SK-N-SH (cell line): Measurements from ENCODE around the gene CDIP1. TPM values are rescaled to one million over a fixed set of nuclear protein-coding genes. Genes with fewer than 3 reads are reported as not detected.

Source experiments
- CTCF ChIA-PET: fragments of 300-600, 350-600 bp; formaldehyde crosslinking; extraction: SDS; loops from one replicate; lab custom pipeline; 2021; lab: Yijun Ruan, JAX
- POLR2A ChIA-PET: fragments of 350-600 bp; sonication (Branson Sonifier 250); formaldehyde crosslinking; extraction: SDS; loops from one replicate; lab custom pipeline; 2020; ENCODE audit warnings: antibody characterized with exemption, inconsistent platforms; lab: Yijun Ruan, JAX
- DNase-seq: peaks from one replicate; pipeline ENCODE4 v3.0.0; 2012
- H2AFZ ChIP-seq: fragments of 200-600 bp; sonication (generic); 2 replicates; pipeline ENCODE4 v1.8.1; 2016; ENCODE audit warnings: antibody characterized with exemption, mild to moderate bottlenecking, low read depth
- H3F3A ChIP-seq: fragments of 200-600 bp; sonication (generic); replicated peaks from 2 replicates; pipeline ENCODE3; 2016; ENCODE audit warnings: antibody characterized with exemption, mild to moderate bottlenecking; ENCODE audit not compliant: insufficient read depth
- H3K27ac ChIP-seq, 2 experiments: fragments of 200-500 bp in 1 of 2; fragments of 200-600 bp in 1 of 2; sonication (Bioruptor generic) in 1 of 2; sonication (generic), shearing (Covaris generic) in 1 of 2; 2 replicates each; pipeline versions ENCODE4 v1.5.1 to v1.6.1; 2014 to 2016; ENCODE audit warnings: low read depth in 2 of 2, inconsistent platforms in 1 of 2, low read length in 1 of 2, mild to moderate bottlenecking in 1 of 2, mixed read lengths in 1 of 2
- H3K27me3 ChIP-seq: fragments of 200-600 bp; sonication (generic), shearing (Covaris generic); 2 replicates; pipeline ENCODE4 v1.6.1; 2016; ENCODE audit warnings: mixed run types; ENCODE audit not compliant: insufficient read depth
- H3K36me3 ChIP-seq, 2 experiments: fragments of 200-500 bp in 1 of 2; fragments of 200-600 bp in 1 of 2; sonication (Bioruptor generic) in 1 of 2; sonication (generic) in 1 of 2; replicated peaks in 1 of 2; 2 replicates each; pipeline versions ENCODE3 to v1.5.1; 2014 to 2016; ENCODE audit warnings: low read length in 1 of 2, mild to moderate bottlenecking in 1 of 2; ENCODE audit not compliant: insufficient read depth in 2 of 2, control insufficient read depth in 1 of 2
- H3K4me1 ChIP-seq, 2 experiments: fragments of 200-500 bp in 1 of 2; fragments of 200-600 bp in 1 of 2; sonication (Bioruptor generic) in 1 of 2; sonication (generic), shearing (Covaris generic) in 1 of 2; 2 replicates each; pipeline versions ENCODE4 v1.5.1 to v1.6.1; 2014 to 2016; ENCODE audit warnings: low read depth in 1 of 2, low read length in 1 of 2, mixed run types in 1 of 2; ENCODE audit not compliant: insufficient read depth in 2 of 2, control insufficient read depth in 1 of 2
- H3K4me2 ChIP-seq: fragments of 200-600 bp; sonication (generic), shearing (Covaris generic); 2 replicates; pipeline ENCODE4 v1.6.1; 2017; ENCODE audit warnings: mixed run types
- H3K4me3 ChIP-seq, 2 experiments: fragments of 200-500 bp in 1 of 2; fragments of 200-600 bp in 1 of 2; sonication (Bioruptor generic) in 1 of 2; sonication (generic), shearing (Covaris generic) in 1 of 2; 2 replicates each; pipeline versions ENCODE4 v1.5.1 to v1.8.1; 2014 to 2016; ENCODE audit warnings: low read depth in 2 of 2, inconsistent platforms in 1 of 2, low read length in 1 of 2, mild to moderate bottlenecking in 1 of 2, mixed read lengths in 1 of 2, moderate library complexity in 1 of 2
- H3K79me2 ChIP-seq: fragments of 200-600 bp; sonication (generic); 2 replicates; pipeline ENCODE4 v1.8.1; 2017; ENCODE audit warnings: mild to moderate bottlenecking; ENCODE audit not compliant: insufficient read depth
- H3K9ac ChIP-seq: fragments of 200-600 bp; sonication (generic); 2 replicates; pipeline ENCODE4 v1.6.1; 2017; ENCODE audit warnings: mixed run types
- H3K9me2 ChIP-seq: fragments of 200-600 bp; sonication (generic); 2 replicates; pipeline ENCODE4 v1.6.1; 2017; ENCODE audit warnings: mixed run types
- H3K9me3 ChIP-seq: fragments of 200-600 bp; sonication (generic); 2 replicates; pipeline ENCODE4 v1.6.1; 2017; ENCODE audit warnings: mixed run types, mild to moderate bottlenecking, moderate library complexity
- H4K20me1 ChIP-seq: fragments of 200-600 bp; sonication (generic); 2 replicates; pipeline ENCODE4 v1.6.1; 2017; ENCODE audit warnings: mild to moderate bottlenecking, mixed run types; ENCODE audit not compliant: insufficient read depth
- CHD2 ChIP-seq: fragments of 150-350 bp; IDR thresholded peaks from 2 replicates; pipeline ENCODE4 v1.6.1; 2018; ENCODE audit warnings: low read length; ENCODE audit not compliant: partially characterized antibody
- ELF1 ChIP-seq: IDR thresholded peaks from 2 replicates; pipeline ENCODE4 v1.4.0; 2012
- EZH2phosphoT487 ChIP-seq: fragments of 200-600 bp; sonication (generic); IDR thresholded peaks from 2 replicates; pipeline ENCODE4 v1.6.1; 2017; ENCODE audit warnings: low read depth, mixed run types, mild to moderate bottlenecking, antibody characterized with exemption, moderate library complexity, borderline replicate concordance
- FOSL2 ChIP-seq: IDR thresholded peaks from 2 replicates; pipeline ENCODE4 v1.4.0; 2012; ENCODE audit warnings: low read depth, mild to moderate bottlenecking, moderate library complexity, borderline replicate concordance
- GABPA ChIP-seq: IDR thresholded peaks from 2 replicates; pipeline ENCODE4 v1.4.0; 2012; ENCODE audit warnings: low read depth, mild to moderate bottlenecking
- GATA2 ChIP-seq: sonication (generic); formaldehyde crosslinking; IDR thresholded peaks from 2 replicates; pipeline ENCODE4 v1.5.0; 2020; ENCODE audit warnings: mild to moderate bottlenecking, missing genetic modification reagents
- POLR2AphosphoS5 ChIP-seq: IDR thresholded peaks from 2 replicates; pipeline ENCODE4 v1.6.1; 2012; ENCODE audit warnings: low read depth, low read length
- RCOR1 ChIP-seq: fragments of 150-350 bp; IDR thresholded peaks from 2 replicates; pipeline ENCODE4 v1.6.1; 2017; ENCODE audit warnings: antibody characterized with exemption, low read length
- RFX5 ChIP-seq: IDR thresholded peaks from 2 replicates; pipeline ENCODE4 v1.6.1; 2012; ENCODE audit warnings: mild to moderate bottlenecking, improper control_type of control experiment, low read length
- RXRA ChIP-seq: IDR thresholded peaks from 2 replicates; pipeline ENCODE4 v1.4.0; 2012; ENCODE audit warnings: low read depth, mild to moderate bottlenecking, borderline replicate concordance
- SIN3A ChIP-seq: IDR thresholded peaks from 2 replicates; pipeline ENCODE4 v1.6.1; 2012; ENCODE audit warnings: low read depth, mild to moderate bottlenecking, low read length, moderate library complexity, borderline replicate concordance
- SMC3 ChIP-seq: IDR thresholded peaks from 2 replicates; pipeline ENCODE4 v1.6.1; 2012; ENCODE audit warnings: low read depth, low read length, improper control_type of control experiment
- TCF12 ChIP-seq: IDR thresholded peaks from 2 replicates; pipeline ENCODE4 v1.4.0; 2012
- YY1 ChIP-seq: IDR thresholded peaks from 2 replicates; pipeline ENCODE4 v1.4.0; 2012; ENCODE audit warnings: low read depth, mild to moderate bottlenecking
- WGBS: methylation state at CpG from one replicate; pipeline ENCODE4 v1.1.6; 2017; ENCODE audit warnings: low lambda C conversion rate; 5-methylcytosine and 5-hydroxymethylcytosine counted together
- polyA plus RNA-seq, 3 experiments: library from polyadenylated mRNA; depleted of rRNA; stranded (reverse); fragments of >200 nt; gene quantifications; 2 replicates each; pipeline ENCODE4 v1.2.3, GENCODE V29; 2012
- TF ChIP-seq, protein P1 (sequence below): IDR thresholded peaks from 2 replicates; pipeline ENCODE4 v1.6.1; 2012; ENCODE audit warnings: mild to moderate bottlenecking, low read depth, low read length, moderate library complexity
- TF ChIP-seq, protein P2 (sequence below): fragments of 200-600 bp; sonication (generic); IDR thresholded peaks from 2 replicates; pipeline ENCODE4 v1.6.1; 2017; ENCODE audit warnings: antibody characterized with exemption, mild to moderate bottlenecking, moderate library complexity
- TF ChIP-seq, protein P3 (sequence below): IDR thresholded peaks from 2 replicates; pipeline ENCODE4 v1.4.0; 2012; ENCODE audit warnings: low read depth, borderline replicate concordance
- TF ChIP-seq, protein P4 (sequence below): IDR thresholded peaks from 2 replicates; pipeline ENCODE4 v1.4.0; 2012; ENCODE audit warnings: low read depth, borderline replicate concordance

The CDIP1 gene
- polyA plus RNA-seq, 1 of the 3 experiments (the other 2 are of a cell fraction), result 30.2 TPM

- 76% methylated on average over 8 of the region's 9 CpGs for WGBS
- POLR2A ChIA-PET, result no interaction called here
These were observed 23.0 kb upstream of the CDIP1 start for GRCh38 chr16:4561596-4561995.

DNA sequence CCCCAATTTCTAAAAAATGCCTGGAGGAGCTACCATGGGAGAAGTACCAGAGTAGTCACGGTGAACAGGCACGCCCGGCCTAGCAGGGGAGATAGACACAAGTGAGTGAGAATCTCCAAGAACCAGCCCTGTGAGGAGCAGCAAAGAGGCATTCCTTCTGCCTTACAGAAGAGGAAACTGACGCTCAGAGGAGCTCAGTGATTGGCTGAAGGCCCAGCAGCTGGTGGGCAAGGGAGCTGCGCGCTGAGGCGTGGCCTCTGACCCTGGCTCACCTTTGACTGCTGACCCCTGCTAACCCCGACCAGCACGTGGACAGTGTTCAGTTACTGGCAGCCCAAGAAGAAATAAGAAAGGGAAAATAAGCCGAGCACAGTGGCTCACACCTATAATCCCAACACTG lies 19.4 kb upstream of the CDIP1 start:
- no peak for DNase-seq
- WGBS, result 90% methylated on average over 9 of the region's 10 CpGs
- no peaks in the 10 kb centered on the region for H3K36me3 ChIP-seq
- H3F3A ChIP-seq, result no peaks in the 10 kb centered on the region
- H4K20me1 ChIP-seq, result no peaks in the 10 kb centered on the region
- POLR2A ChIA-PET, result no interaction called here
- CTCF ChIA-PET, result interaction anchor here (1.4 kb wide), 1 partner anchor 9 kb away, joined by 10 read pairs; no protein-coding TSS in a partner anchor
- no peak overlapping the region for H3K4me3 ChIP-seq
- no peak overlapping the region for H3K4me2 ChIP-seq
- H3K79me2 ChIP-seq, result no peaks in the 10 kb centered on the region
- H3K27ac ChIP-seq, result no peak overlapping the region
- no peaks in the 10 kb centered on the region for H3K9me2 ChIP-seq
- H3K27me3 ChIP-seq, result no peaks in the 10 kb centered on the region; the same call in 1 of the 2 replicates
- H3K4me1 ChIP-seq, result no peaks in the 10 kb centered on the region
- H3K9me3 ChIP-seq, result no peaks in the 10 kb centered on the region
- H3K9ac ChIP-seq, result no peak overlapping the region
- H2AFZ ChIP-seq, result no peak overlapping the region
- TF ChIP-seq, protein P1, sequence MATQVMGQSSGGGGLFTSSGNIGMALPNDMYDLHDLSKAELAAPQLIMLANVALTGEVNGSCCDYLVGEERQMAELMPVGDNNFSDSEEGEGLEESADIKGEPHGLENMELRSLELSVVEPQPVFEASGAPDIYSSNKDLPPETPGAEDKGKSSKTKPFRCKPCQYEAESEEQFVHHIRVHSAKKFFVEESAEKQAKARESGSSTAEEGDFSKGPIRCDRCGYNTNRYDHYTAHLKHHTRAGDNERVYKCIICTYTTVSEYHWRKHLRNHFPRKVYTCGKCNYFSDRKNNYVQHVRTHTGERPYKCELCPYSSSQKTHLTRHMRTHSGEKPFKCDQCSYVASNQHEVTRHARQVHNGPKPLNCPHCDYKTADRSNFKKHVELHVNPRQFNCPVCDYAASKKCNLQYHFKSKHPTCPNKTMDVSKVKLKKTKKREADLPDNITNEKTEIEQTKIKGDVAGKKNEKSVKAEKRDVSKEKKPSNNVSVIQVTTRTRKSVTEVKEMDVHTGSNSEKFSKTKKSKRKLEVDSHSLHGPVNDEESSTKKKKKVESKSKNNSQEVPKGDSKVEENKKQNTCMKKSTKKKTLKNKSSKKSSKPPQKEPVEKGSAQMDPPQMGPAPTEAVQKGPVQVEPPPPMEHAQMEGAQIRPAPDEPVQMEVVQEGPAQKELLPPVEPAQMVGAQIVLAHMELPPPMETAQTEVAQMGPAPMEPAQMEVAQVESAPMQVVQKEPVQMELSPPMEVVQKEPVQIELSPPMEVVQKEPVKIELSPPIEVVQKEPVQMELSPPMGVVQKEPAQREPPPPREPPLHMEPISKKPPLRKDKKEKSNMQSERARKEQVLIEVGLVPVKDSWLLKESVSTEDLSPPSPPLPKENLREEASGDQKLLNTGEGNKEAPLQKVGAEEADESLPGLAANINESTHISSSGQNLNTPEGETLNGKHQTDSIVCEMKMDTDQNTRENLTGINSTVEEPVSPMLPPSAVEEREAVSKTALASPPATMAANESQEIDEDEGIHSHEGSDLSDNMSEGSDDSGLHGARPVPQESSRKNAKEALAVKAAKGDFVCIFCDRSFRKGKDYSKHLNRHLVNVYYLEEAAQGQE, result no peak
- no peak for TF ChIP-seq SIN3A
- no peak for TF ChIP-seq RXRA
- no peak for TF ChIP-seq TCF12
- no peak for TF ChIP-seq CHD2
- TF ChIP-seq, protein P2, sequence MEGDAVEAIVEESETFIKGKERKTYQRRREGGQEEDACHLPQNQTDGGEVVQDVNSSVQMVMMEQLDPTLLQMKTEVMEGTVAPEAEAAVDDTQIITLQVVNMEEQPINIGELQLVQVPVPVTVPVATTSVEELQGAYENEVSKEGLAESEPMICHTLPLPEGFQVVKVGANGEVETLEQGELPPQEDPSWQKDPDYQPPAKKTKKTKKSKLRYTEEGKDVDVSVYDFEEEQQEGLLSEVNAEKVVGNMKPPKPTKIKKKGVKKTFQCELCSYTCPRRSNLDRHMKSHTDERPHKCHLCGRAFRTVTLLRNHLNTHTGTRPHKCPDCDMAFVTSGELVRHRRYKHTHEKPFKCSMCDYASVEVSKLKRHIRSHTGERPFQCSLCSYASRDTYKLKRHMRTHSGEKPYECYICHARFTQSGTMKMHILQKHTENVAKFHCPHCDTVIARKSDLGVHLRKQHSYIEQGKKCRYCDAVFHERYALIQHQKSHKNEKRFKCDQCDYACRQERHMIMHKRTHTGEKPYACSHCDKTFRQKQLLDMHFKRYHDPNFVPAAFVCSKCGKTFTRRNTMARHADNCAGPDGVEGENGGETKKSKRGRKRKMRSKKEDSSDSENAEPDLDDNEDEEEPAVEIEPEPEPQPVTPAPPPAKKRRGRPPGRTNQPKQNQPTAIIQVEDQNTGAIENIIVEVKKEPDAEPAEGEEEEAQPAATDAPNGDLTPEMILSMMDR, result no peak
- no peak for TF ChIP-seq GABPA

More at GRCh38 chr16:4561596-4561995, 23.0 kb upstream of the CDIP1 start:
- no peaks in the 10 kb centered on the region for H3K27me3 ChIP-seq
- no peak for DNase-seq
- no peaks in the 10 kb centered on the region for H3F3A ChIP-seq
- no peaks in the 10 kb centered on the region for H4K20me1 ChIP-seq
- no peaks in the 10 kb centered on the region for H3K9me3 ChIP-seq
- H3K9me2 ChIP-seq, result no peaks in the 10 kb centered on the region
- H3K79me2 ChIP-seq, result no peaks in the 10 kb centered on the region
- TF ChIP-seq EZH2phosphoT487, result no peak
- no peak for TF ChIP-seq YY1
- TF ChIP-seq CHD2, result no peak
- no peak for TF ChIP-seq POLR2AphosphoS5
- no peak for TF ChIP-seq RXRA
- no peak for TF ChIP-seq SMC3
- TF ChIP-seq, protein P3, sequence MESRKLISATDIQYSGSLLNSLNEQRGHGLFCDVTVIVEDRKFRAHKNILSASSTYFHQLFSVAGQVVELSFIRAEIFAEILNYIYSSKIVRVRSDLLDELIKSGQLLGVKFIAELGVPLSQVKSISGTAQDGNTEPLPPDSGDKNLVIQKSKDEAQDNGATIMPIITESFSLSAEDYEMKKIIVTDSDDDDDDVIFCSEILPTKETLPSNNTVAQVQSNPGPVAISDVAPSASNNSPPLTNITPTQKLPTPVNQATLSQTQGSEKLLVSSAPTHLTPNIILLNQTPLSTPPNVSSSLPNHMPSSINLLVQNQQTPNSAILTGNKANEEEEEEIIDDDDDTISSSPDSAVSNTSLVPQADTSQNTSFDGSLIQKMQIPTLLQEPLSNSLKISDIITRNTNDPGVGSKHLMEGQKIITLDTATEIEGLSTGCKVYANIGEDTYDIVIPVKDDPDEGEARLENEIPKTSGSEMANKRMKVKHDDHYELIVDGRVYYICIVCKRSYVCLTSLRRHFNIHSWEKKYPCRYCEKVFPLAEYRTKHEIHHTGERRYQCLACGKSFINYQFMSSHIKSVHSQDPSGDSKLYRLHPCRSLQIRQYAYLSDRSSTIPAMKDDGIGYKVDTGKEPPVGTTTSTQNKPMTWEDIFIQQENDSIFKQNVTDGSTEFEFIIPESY, result no peak
- no peak for TF ChIP-seq GATA2 (CRISPR knock-in tag)
- TF ChIP-seq FOSL2, result no peak
- TF ChIP-seq GABPA, result no peak
- TF ChIP-seq RFX5, result no peak
- TF ChIP-seq, protein P4, sequence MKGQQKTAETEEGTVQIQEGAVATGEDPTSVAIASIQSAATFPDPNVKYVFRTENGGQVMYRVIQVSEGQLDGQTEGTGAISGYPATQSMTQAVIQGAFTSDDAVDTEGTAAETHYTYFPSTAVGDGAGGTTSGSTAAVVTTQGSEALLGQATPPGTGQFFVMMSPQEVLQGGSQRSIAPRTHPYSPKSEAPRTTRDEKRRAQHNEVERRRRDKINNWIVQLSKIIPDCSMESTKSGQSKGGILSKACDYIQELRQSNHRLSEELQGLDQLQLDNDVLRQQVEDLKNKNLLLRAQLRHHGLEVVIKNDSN, result no peak
- no peak for TF ChIP-seq ELF1
- TF ChIP-seq RCOR1, result no peak
- TF ChIP-seq, protein P2, result no peak
- no peak overlapping the region for H3K4me2 ChIP-seq
- no peak overlapping the region for H3K4me3 ChIP-seq
- H3K27ac ChIP-seq, result no peak overlapping the region
- H3K36me3 ChIP-seq, result no peaks in the 10 kb centered on the region
- no peak overlapping the region for H3K9ac ChIP-seq
- H2AFZ ChIP-seq, result no peak overlapping the region
- no peaks in the 10 kb centered on the region for H3K4me1 ChIP-seq
- CTCF ChIA-PET, result interaction anchor here (0.7 to 2.3 kb wide), 3 partner anchors 12 to 24 kb away, joined by 3 to 10 read pairs (median 8); no protein-coding TSS in a partner anchor
